T-helper 2 cell treated with Interferon-gamma antibody and Interleukin-4, amounts not matched to agents 5 μg/mL and 100 μg/mL, for 36 hours (primary cell): Measurements from ENCODE around the gene SH3PXD2A.
"Not testable (repeated sequence)": the region's sequence is repeated elsewhere in the genome, so short reads cannot be mapped to it uniquely, and the experiment has no call there.

ENCODE experiments used
- DNase-seq: peaks from one replicate; pipeline ENCODE4 v3.0.0; 2021; ENCODE audit warnings: low spot score
- H3K27ac Mint-ChIP-seq: one replicate; pipeline ENCODE4 v1.8.0; 2021; ENCODE audit warnings: mild to moderate bottlenecking, mixed read lengths
- H3K27me3 Mint-ChIP-seq: one replicate; pipeline ENCODE4 v1.8.0; 2021; ENCODE audit warnings: low read depth, mixed read lengths
- H3K36me3 Mint-ChIP-seq: one replicate; pipeline ENCODE4 v1.8.0; 2021; ENCODE audit warnings: low read depth, mixed read lengths
- H3K4me1 Mint-ChIP-seq: one replicate; pipeline ENCODE4 v1.8.0; 2021; ENCODE audit warnings: low read depth, mixed read lengths
- H3K4me3 Mint-ChIP-seq: one replicate; pipeline ENCODE4 v1.8.0; 2022; ENCODE audit warnings: mild to moderate bottlenecking, moderate library complexity, mixed read lengths
- H3K9me3 Mint-ChIP-seq: one replicate; pipeline ENCODE4 v1.8.0; 2021; ENCODE audit warnings: mixed read lengths

The SH3PXD2A gene

DNA sequence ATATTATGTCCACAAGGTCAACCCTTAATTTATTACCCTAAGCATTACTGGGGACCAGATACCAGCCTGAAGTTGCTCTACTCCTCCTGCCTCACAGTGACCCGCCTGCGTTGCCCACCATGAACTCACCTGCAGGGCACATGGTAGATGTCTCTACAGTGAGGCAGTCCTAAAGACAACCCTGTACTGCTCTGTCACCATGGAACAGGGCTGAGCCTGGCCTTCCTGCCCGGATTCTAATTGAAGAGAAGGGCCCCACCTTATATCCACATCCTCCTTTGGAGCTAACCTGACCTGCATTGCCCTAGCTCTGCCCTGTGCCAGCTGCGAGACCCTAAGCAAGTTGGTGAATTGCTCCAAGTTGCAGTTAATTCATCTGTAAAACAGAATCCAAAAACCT is 4.1 kb downstream of the SH3PXD2A start:
- Mint-ChIP-seq H3K9me3 (no peaks in the 10 kb centered on the region), H3K4me3 (no peak overlapping the region), H3K27me3 (peaks cover 60% of the 10 kb centered on the region)

DNA sequence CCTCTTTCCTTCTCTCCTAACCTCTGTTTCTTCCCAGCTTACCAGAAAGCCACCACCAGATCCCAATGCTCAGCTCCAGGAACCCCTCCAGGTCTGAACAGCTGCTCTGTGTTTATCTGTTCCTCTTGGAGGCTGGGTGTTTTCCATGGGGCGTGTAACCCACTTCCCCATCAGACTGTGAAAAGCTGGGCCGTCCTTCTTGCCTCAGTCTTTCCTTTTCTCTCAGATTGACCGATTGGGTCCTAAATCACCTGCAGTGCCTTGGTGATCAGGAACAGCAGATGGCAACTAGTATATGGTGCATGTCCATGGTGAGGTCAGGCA is 4.8 kb downstream of the SH3PXD2A start:
- no peak for DNase-seq
- no peak overlapping the region for H3K27ac Mint-ChIP-seq
- peaks cover 55% of the 10 kb centered on the region for H3K27me3 Mint-ChIP-seq
- H3K4me1 Mint-ChIP-seq: peaks cover 29% of the 10 kb centered on the region
- no peaks in the 10 kb centered on the region for H3K9me3 Mint-ChIP-seq
- H3K36me3 Mint-ChIP-seq: no peaks in the 10 kb centered on the region
- H3K4me3 Mint-ChIP-seq: no peak overlapping the region

More for the DNA sequence above, 4.1 kb downstream of the SH3PXD2A start:
- Mint-ChIP-seq H3K36me3 (no peaks in the 10 kb centered on the region), H3K4me1 (peaks cover 22% of the 10 kb centered on the region), H3K27ac (no peak overlapping the region)
- no peak for DNase-seq

DNA sequence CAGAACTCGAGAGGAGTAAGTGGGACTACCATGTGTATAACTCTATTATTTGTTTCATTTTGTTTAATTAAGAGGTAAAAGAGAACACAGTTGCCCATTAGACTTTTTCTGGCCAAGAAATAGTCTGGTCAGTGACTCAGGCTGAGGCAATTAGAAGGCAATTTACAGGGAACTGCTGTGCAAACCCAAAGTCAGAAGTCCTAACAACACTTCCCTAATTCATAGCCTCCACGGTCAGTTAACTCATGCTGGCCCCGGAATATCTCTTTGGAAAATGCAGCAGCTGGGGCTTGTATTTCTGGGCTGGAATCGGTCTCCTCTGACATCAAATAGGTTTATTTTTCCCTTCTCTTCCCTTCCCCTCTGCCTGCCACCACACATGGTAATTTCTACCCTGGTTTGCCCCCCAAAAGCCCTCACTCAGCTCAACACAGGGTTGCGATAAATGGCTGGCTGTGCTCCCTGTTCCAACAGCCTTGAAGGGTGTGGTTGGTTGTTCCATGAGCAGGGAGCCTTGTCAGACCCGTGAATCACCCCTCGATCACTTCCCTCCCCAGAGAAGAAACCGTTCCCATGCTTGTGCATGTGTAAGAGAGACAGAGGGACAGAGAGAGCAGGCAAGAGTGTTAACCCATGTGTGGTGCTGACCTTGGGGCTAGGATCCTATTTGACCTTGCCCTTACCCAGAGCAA is 5.3 kb downstream of the SH3PXD2A start:
- Mint-ChIP-seq H3K9me3 (no peaks in the 10 kb centered on the region), H3K4me3 (no peak overlapping the region), H3K27ac (no peak overlapping the region), H3K27me3 (peaks cover 55% of the 10 kb centered on the region), H3K4me1 (peaks cover 30% of the 10 kb centered on the region), H3K36me3 (no peaks in the 10 kb centered on the region)
- DNase-seq: no peak

DNA sequence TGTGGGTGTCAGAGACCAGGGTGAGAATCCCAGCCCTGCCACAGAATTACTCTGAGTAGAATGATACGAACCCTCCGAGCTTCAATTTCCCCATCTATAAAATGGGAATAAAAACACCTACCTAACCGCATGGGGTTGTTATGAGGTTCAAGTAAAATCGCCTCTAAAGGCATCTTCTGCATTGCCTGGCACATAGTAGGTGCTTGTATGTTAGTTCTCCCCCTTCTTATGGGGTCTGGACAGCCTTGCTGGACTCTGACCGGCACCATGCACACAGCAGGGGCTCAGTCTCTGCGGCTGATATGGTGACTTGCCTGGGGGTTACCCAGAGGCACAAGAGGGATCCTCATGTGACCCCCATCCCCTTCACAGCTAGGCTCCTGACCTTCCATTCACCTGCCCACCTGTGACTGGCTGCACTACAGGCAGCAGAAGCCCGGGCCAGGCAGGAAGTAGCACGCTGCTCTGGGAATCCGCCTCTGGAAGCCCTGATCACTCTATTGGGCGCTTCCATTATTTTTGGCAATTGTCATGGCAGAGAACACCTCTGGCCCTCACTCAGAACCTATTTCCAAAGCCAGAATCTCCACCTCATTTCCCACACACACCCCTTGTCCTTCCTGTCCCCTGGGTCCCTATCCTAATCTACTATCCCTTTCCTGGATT is 6.0 kb downstream of the SH3PXD2A start:
- Mint-ChIP-seq H3K36me3 (no peaks in the 10 kb centered on the region), H3K4me3 (no peak overlapping the region), H3K4me1 (peaks cover 29% of the 10 kb centered on the region), H3K27ac (no peak overlapping the region), H3K9me3 (no peaks in the 10 kb centered on the region), H3K27me3 (peaks cover 50% of the 10 kb centered on the region)
- no peak for DNase-seq

DNA sequence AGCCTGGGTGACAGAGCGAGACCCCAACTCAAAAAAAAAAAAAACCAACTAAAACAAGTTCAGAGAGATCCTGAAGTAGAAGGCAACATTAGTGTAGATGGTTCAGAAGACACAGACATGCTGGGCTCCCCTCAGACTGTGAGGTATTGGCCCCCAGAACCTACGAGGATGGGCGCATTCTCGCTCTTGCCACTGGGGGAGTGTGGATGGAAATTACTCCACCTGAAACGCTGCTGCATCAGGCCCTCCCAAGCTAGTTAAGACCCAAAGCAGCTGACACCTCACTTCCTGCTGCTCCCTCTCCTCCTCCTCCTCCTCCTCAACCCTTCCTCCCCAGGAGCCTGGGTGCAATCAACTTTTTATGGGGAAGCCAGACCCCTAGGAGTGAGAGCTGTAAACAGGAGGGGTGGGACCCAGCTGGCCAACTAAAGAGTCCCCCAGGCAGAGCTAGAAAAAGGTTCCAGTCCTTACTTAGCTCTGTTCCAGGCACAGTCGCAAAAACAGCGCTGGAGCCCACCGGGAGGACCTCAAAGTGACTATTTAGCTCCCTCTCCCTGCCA is 7.4 kb downstream of the SH3PXD2A start:
- H3K4me3 Mint-ChIP-seq: no peak overlapping the region
- H3K36me3 Mint-ChIP-seq: no peaks in the 10 kb centered on the region
- H3K9me3 Mint-ChIP-seq: no peaks in the 10 kb centered on the region
- no peak for DNase-seq
- peaks cover 37% of the 10 kb centered on the region for H3K27me3 Mint-ChIP-seq
- H3K27ac Mint-ChIP-seq: no peak overlapping the region
- H3K4me1 Mint-ChIP-seq: peaks cover 26% of the 10 kb centered on the region

DNA sequence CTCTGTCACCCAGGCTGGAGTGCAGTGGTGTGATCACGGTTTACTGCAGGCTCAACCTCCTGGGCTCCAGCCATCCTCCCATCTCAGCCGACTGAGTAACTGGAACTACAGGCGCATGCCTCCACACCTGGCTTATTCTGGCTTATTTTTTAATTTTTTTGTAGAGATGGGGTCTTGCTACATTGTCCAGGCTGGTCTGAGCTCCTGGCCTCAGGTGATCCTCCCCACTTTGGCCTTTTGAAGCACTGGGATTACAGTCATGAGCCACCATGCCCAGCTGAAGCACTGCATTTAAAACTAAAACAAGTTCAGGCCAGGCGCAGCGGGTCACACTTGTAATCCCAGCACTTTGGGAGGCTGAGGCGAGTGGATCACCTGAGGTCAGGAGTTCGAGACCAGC is 8.0 kb downstream of the SH3PXD2A start:
- Mint-ChIP-seq H3K36me3 (no peaks in the 10 kb centered on the region), H3K27me3 (peaks cover 33% of the 10 kb centered on the region), H3K27ac (no peak overlapping the region), H3K9me3 (no peaks in the 10 kb centered on the region), H3K4me1 (peaks cover 26% of the 10 kb centered on the region), H3K4me3 (no peak overlapping the region)
- no peak for DNase-seq

DNA sequence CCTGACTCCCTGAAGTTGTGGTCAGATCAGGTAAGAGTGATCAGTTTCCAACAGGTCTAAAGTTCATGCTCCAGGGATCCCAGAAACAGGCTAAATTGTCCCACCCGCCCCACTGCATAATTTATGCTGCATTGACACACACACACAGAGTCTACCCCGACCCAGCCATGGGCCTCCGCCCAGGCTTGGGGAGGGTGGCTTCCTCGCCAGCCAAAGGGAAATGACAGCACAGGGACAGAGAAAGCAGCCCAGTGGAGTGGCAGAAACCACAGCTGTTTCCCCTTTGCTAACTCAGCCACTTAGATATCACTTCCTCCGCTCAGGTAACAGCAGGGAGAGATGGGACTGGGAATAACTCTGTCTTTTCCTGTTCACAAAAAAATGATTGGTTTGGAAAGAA is 9.4 kb downstream of the SH3PXD2A start:
- H3K36me3 Mint-ChIP-seq: no peaks in the 10 kb centered on the region
- H3K27me3 Mint-ChIP-seq: peaks cover 23% of the 10 kb centered on the region
- no peak for DNase-seq
- H3K9me3 Mint-ChIP-seq: no peaks in the 10 kb centered on the region
- peaks cover 26% of the 10 kb centered on the region for H3K4me1 Mint-ChIP-seq
- H3K4me3 Mint-ChIP-seq: peak overlapping the region; percentile 70
- H3K27ac Mint-ChIP-seq: peak overlapping the region; percentile 74

DNA sequence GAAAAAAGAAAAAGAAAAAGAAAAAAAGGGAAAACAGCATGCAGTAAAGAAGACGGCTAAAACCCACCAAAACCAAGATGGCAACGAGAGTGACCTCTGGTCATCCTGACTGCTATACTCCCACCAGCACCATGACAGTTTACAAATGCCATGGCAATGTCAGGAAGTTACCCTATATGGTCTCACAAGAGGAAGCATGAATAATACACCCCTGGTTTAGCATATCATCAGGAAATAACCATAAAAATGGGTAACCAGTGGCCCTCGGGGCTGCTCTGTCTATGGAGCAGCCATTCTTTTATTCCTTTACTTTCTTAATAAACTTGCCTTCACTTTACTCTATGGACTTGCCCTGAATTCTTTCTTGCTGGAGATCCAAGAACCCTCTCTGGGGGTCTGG is 10.0 kb downstream of the SH3PXD2A start:
- peaks cover 26% of the 10 kb centered on the region for H3K4me1 Mint-ChIP-seq
- peak overlapping the region; percentile 74 for H3K27ac Mint-ChIP-seq
- H3K36me3 Mint-ChIP-seq, DNase-seq, H3K9me3 Mint-ChIP-seq: not testable (repeated sequence)
- peaks cover 16% of the 10 kb centered on the region for H3K27me3 Mint-ChIP-seq
- peak overlapping the region; percentile 70 for H3K4me3 Mint-ChIP-seq

DNA sequence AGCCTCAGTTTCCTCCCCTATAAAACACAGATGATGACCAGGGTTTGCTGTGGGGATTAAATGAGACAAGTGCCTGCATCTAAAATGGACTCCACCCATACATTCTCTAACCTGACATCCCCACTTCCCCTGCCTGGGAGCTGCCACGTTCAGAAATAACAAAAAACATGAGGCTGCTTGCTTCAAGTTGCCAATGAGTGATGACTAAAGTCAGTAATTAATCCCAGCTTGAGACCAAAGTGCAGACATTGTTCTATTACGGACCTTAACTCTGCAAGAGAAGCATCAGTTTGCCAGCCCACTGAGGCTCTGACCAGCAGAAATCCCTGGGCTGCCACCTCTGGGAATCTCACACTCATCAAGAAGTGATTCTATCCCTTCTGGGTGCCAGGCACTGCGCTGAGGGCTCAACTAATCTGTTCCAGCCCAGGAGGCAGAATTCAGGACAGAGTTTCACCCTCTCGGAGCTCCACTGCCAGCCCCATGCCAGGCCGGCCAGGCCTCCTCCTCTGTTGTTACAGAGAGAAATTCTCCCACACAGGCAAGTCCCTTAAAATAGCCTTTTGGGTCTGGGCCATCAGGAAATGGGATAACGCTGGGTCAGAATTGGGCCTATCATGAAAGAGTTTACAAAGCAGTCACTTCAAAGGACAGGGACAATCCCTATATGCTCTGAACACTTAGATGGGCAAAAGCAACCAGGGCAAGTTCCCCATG is 11.4 kb downstream of the SH3PXD2A start:
- no peak overlapping the region for H3K27ac Mint-ChIP-seq
- peaks cover 6% of the 10 kb centered on the region for H3K27me3 Mint-ChIP-seq
- H3K4me1 Mint-ChIP-seq: peaks cover 26% of the 10 kb centered on the region
- no peaks in the 10 kb centered on the region for H3K36me3 Mint-ChIP-seq
- no peaks in the 10 kb centered on the region for H3K9me3 Mint-ChIP-seq
- no peak overlapping the region for H3K4me3 Mint-ChIP-seq
- no peak for DNase-seq

DNA sequence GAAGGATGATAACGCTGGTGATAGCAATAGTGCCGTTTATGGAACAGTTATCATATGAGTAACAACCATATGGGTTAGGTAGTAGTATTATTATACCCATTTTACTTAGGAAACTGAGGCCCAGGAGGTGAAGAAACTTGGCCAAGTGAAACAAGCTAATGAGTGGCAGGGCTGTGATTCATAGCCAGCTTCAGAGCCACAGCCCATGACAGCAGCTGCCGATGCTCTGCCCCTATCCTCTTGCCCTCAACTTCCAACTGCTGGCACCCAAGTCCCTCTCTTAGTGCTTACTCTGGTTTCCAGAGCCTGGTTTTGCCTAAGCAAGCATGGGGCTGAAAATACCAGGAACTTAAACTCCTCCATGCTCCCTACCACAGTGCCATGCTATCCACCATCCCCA is 12.3 kb downstream of the SH3PXD2A start:
- Mint-ChIP-seq H3K9me3 (no peaks in the 10 kb centered on the region), H3K36me3 (no peaks in the 10 kb centered on the region), H3K4me3 (no peak overlapping the region), H3K27me3 (peaks cover 3% of the 10 kb centered on the region), H3K27ac (no peak overlapping the region), H3K4me1 (peaks cover 23% of the 10 kb centered on the region)
- no peak for DNase-seq

DNA sequence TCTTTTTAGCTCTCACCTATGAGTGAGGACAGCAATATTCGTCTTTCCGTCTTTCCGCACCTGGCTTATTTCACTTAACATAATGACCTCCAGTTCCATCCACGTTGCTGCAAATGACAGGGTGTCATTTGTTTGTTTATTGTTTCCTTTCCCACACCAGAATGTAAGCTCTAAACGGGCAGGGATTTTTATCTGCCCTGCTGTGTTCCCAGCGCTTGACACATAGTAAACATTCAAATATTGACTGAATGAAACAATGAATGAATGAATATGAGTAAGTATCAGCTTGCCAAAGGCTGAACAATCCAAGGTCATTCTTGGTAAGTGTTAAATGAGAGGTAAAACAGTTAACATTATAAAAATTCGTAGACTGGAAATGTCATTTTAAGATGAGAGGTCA is 12.8 kb downstream of the SH3PXD2A start:
- Mint-ChIP-seq H3K9me3 (no peaks in the 10 kb centered on the region), H3K27ac (no peak overlapping the region), H3K4me3 (no peak overlapping the region)

DNA sequence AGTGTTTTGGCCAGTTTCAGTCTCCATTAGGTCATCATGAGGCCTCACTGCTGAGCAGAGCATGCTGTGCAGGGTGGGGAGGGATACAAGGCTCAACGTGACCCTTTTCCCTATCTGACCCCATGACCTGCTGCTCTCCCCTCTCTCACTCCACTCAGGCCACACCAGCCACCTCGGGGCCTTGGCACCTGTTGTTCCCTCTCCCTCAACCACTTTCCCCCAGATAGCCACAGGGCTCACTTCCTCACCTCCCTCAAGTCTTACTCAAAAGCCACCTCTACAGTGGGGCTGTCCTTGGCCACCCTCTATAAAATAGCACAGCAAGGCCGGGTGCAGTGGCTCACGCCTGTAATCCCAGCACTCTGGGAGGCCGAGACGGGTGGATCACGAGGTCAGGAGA is 13.9 kb downstream of the SH3PXD2A start:
- no peak for DNase-seq
- H3K27me3 Mint-ChIP-seq: peaks cover 3% of the 10 kb centered on the region

More for the DNA sequence above, 12.8 kb downstream of the SH3PXD2A start:
- Mint-ChIP-seq H3K27me3 (peaks cover 3% of the 10 kb centered on the region), H3K36me3 (no peaks in the 10 kb centered on the region), H3K4me1 (peaks cover 19% of the 10 kb centered on the region)
- no peak for DNase-seq

DNA sequence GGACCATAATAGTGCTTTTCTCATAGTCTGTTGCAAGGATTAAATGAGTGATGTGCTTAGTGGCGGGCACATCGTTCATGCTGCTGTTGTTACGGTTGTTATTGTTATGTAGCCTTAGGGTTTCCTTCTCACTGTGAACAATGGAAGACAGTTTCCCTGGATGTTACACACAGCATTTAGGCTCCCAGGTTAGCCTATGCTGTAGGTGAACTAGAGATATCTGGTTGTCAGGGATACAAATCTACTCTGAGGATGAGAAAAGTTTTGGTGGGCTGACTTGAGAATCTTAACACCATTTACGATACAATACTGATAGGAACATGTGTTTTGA is 14.7 kb downstream of the SH3PXD2A start:
- DNase-seq: no peak
- Mint-ChIP-seq H3K27ac (no peak overlapping the region), H3K4me1 (peaks cover 7% of the 10 kb centered on the region), H3K36me3 (no peaks in the 10 kb centered on the region), H3K27me3 (peaks cover 5% of the 10 kb centered on the region), H3K4me3 (no peak overlapping the region), H3K9me3 (no peaks in the 10 kb centered on the region)

More for the DNA sequence above, 13.9 kb downstream of the SH3PXD2A start:
- Mint-ChIP-seq H3K27ac (no peak overlapping the region), H3K36me3 (no peaks in the 10 kb centered on the region), H3K4me3 (no peak overlapping the region), H3K9me3 (no peaks in the 10 kb centered on the region), H3K4me1 (peaks cover 15% of the 10 kb centered on the region)
